GM23248 (cell line): ENCODE measurements around the gene TMTC1.

Experiments used
- EZH2 ChIP-seq: fragments of 200-600 bp; sonication (generic); IDR thresholded peaks from 2 replicates; pipeline ENCODE4 v1.6.1; 2018; ENCODE audit warnings: antibody characterized with exemption, mild to moderate bottlenecking; ENCODE audit not compliant: insufficient read depth, poor library complexity, severe bottlenecking
- EZH2phosphoT487 ChIP-seq: fragments of 200-600 bp; sonication (generic); IDR thresholded peaks from 2 replicates; pipeline ENCODE4 v1.6.1; 2018; ENCODE audit warnings: antibody characterized with exemption, moderate library complexity, mild to moderate bottlenecking, low read depth; ENCODE audit not compliant: insufficient read depth

GRCh38 chr12:29673346-29673745 is 110.4 kb downstream of the TMTC1 start:
- TF ChIP-seq EZH2 (no peak), EZH2phosphoT487 (no peak)
